Transverse colon (tissue), 4 donors: ENCODE data around the gene AGO1. TPM values are rescaled to one million over a fixed set of nuclear protein-coding genes. Genes with fewer than 3 reads are reported as not detected.
"Not testable (repeated sequence)": the region's sequence is repeated elsewhere in the genome, so short reads cannot be mapped to it uniquely, and the experiment has no call there.

ENCODE experiments used
- DNase-seq: peaks from one replicate; pipeline ENCODE4 v3.0.0-alpha.2; 2019
- H3K27ac ChIP-seq, 4 donors: fragments of 200-600 bp; sonication (generic); 2 replicates each; pipeline ENCODE4 v1.5.1; 2016 to 2018; ENCODE audit warnings: inconsistent platforms in 4 of 4
- H3K27me3 ChIP-seq: fragments of 200-600 bp; sonication (generic); 2 replicates; pipeline ENCODE4 v1.5.1; 2017; ENCODE audit warnings: inconsistent platforms
- H3K36me3 ChIP-seq, 4 donors: fragments of 200-600 bp; sonication (generic); 2 replicates each; pipeline ENCODE4 v1.5.1; 2017 to 2019; ENCODE audit warnings: inconsistent platforms in 4 of 4
- H3K4me1 ChIP-seq, 4 donors: fragments of 200-600 bp; sonication (generic); 2 replicates each; pipeline ENCODE4 v1.5.1; 2017 to 2020; ENCODE audit warnings: inconsistent platforms in 4 of 4
- H3K4me3 ChIP-seq, 4 donors: fragments of 200-600 bp; sonication (generic); 1 replicate in 1 of 4; 2 replicates in 3 of 4; pipeline versions ENCODE4 v1.5.1 to v1.6.1; 2017 to 2019; ENCODE audit warnings: inconsistent platforms in 4 of 4
- H3K9me3 ChIP-seq, 2 donors: fragments of 200-600 bp; sonication (generic); 2 replicates each; pipeline ENCODE4 v1.5.1; 2017 to 2019; ENCODE audit warnings: inconsistent platforms in 2 of 2
- CTCF ChIP-seq, 5 experiments: fragments of 200-600 bp in 3 of 5; fragments of 450-650 bp in 2 of 5; sonication (generic) in 3 of 5; IDR thresholded peaks; 1 replicate in 2 of 5; 2 replicates in 3 of 5; pipeline ENCODE4 v1.5.1; 2016 to 2017; ENCODE audit warnings: antibody characterized with exemption in 5 of 5, inconsistent platforms in 3 of 5, mild to moderate bottlenecking in 2 of 5, moderate library complexity in 1 of 5
- EP300 ChIP-seq: sonication (generic); formaldehyde crosslinking; IDR thresholded peaks from one replicate; pipeline ENCODE4 v1.6.1; 2017; ENCODE audit warnings: antibody characterized with exemption, low read depth
- POLR2A ChIP-seq: fragments of 450-650 bp; IDR thresholded peaks from one replicate; pipeline ENCODE4 v1.6.1; 2016; ENCODE audit warnings: antibody characterized with exemption, mild to moderate bottlenecking, moderate library complexity
- POLR2AphosphoS5 ChIP-seq, 3 donors: sonication (generic); formaldehyde crosslinking; IDR thresholded peaks; one replicate each; pipeline ENCODE4 v1.6.1; 2016; ENCODE audit warnings: antibody characterized with exemption in 3 of 3
- WGBS, 2 donors: methylation state at CpG; one replicate each; pipeline ENCODE4 v1.1.5; 2018; ENCODE audit warnings: low coverage in 1 of 2; 5-methylcytosine and 5-hydroxymethylcytosine counted together
- in situ Hi-C, 4 donors: fragments of 200-750 bp; cut with MboI; loops; one replicate each; pipeline versions ENCODE4 v1.15.0 to v1.15.1; 2017; ENCODE audit warnings: low sequenced_read_pairs in 3 of 4, low pct_ligation_motif_present in 1 of 4, low pct_unique_long_range_greater_than_20kb in 1 of 4
- intact Hi-C: fragments of 100-400 bp; cut with DNase I; formaldehyde crosslinking; loops from one replicate; pipeline ENCODE4 v1.15.1; 2023; ENCODE audit warnings: low total_unique reads
- total RNA-seq, 4 donors: library from RNA; depleted of rRNA; stranded (reverse); fragments of >200 nt; gene quantifications; one replicate each; pipeline ENCODE4 v1.1.0, GENCODE V29; 2016

AGO1 gene
- total RNA-seq, 4 donors from 2014 or later = 20.6 to 40.2 (median 24.0) TPM

GRCh38 chr1:35959304-35959703 is 76.3 kb downstream of the AGO1 start:
- H3K4me3 ChIP-seq = no peak overlapping the region
- no peak for DNase-seq
- no peak overlapping the region for H3K27ac ChIP-seq
- WGBS, 2 donors = 66 to 69% methylated on average over 3 of the region's 3 CpGs
- H3K4me1 ChIP-seq = peaks cover 0 to 14% (median 4%) of the 10 kb centered on the region in 4 donors
- TF ChIP-seq POLR2A (no peak), EP300 (no peak), CTCF (IDR thresholded peaks at IDR 0.05) (no peak), POLR2AphosphoS5 (IDR thresholded peaks at IDR 0.05) (no peak)
- intact Hi-C loops (no loop called here), in situ Hi-C loops (no loop called here)
- H3K9me3 ChIP-seq = no peaks in the 10 kb centered on the region
- no peaks in the 10 kb centered on the region for H3K36me3 ChIP-seq
- no peaks in the 10 kb centered on the region for H3K27me3 ChIP-seq

- no peak overlapping the region for H3K27ac ChIP-seq
- TF ChIP-seq POLR2A (no peak), EP300 (no peak), POLR2AphosphoS5 (IDR thresholded peaks at IDR 0.05) (no peak)
- peaks cover 0 to 14% (median 4%) of the 10 kb centered on the region in 4 donors for H3K4me1 ChIP-seq
- H3K27me3 ChIP-seq = no peaks in the 10 kb centered on the region
- peaks cover 0 to 4% (median 0%) of the 10 kb centered on the region in 4 donors for H3K36me3 ChIP-seq
- H3K4me3 ChIP-seq = no peak overlapping the region
- no peak for DNase-seq
- 92 to 100% methylated on average over 2 of the region's 2 CpGs for WGBS, 2 donors
- in situ Hi-C loops = no loop called here
- H3K9me3 ChIP-seq = no peaks in the 10 kb centered on the region
- intact Hi-C loops = no loop called here
These were observed 79.9 kb downstream of the AGO1 start for GRCh38 chr1:35962952-35963351.

- H3K27ac ChIP-seq, H3K9me3 ChIP-seq, H3K4me1 ChIP-seq, H3K27me3 ChIP-seq, H3K4me3 ChIP-seq, in situ Hi-C loops, DNase-seq, intact Hi-C loops, H3K36me3 ChIP-seq: not testable (repeated sequence)
- 75 to 100% methylated on average over 1 of the region's 1 CpG for WGBS, 2 donors
These were observed 81.3 kb downstream of the AGO1 start for GRCh38 chr1:35964277-35964676.

GRCh38 chr1:35968396-35968795 is 85.4 kb downstream of the AGO1 start:
- H3K4me1 ChIP-seq = no peaks in the 10 kb centered on the region
- DNase-seq = no peak
- TF ChIP-seq POLR2A (no peak), POLR2AphosphoS5 (IDR thresholded peaks at IDR 0.05) (no peak)
- H3K36me3 ChIP-seq = peaks cover 0 to 20% (median 5%) of the 10 kb centered on the region in 4 donors
- no peak overlapping the region for H3K27ac ChIP-seq
- H3K27me3 ChIP-seq = no peaks in the 10 kb centered on the region
- H3K4me3 ChIP-seq = no peak overlapping the region
- intact Hi-C loops (no loop called here), in situ Hi-C loops (no loop called here)
- H3K9me3 ChIP-seq = no peaks in the 10 kb centered on the region
- WGBS, 2 donors = 100% methylated on average over 1 of the region's 1 CpG

GRCh38 chr1:35971601-35972000 is 88.6 kb downstream of the AGO1 start:
- Histone ChIP-seq H3K9me3 (no peaks in the 10 kb centered on the region), H3K4me1 (no peaks in the 10 kb centered on the region)
- no peak for DNase-seq

GRCh38 chr1:35972631-35973030 is 89.6 kb downstream of the AGO1 start:
- WGBS, 2 donors = 92 to 94% methylated on average over 2 to 3 of the region's 3 CpGs

More at GRCh38 chr1:35971601-35972000, 88.6 kb downstream of the AGO1 start:
- no peaks in the 10 kb centered on the region for H3K27me3 ChIP-seq
- H3K4me3 ChIP-seq = no peak overlapping the region
- in situ Hi-C loops (no loop called here), intact Hi-C loops (no loop called here)
- no peak overlapping the region for H3K27ac ChIP-seq
- 93 to 94% methylated on average over 2 of the region's 2 CpGs for WGBS, 2 donors
- TF ChIP-seq POLR2A = no peak
- TF ChIP-seq POLR2AphosphoS5 (IDR thresholded peaks at IDR 0.05) = no peak
- no peak for TF ChIP-seq EP300
- no peak for TF ChIP-seq CTCF (IDR thresholded peaks at IDR 0.05)
- peaks cover 0 to 38% (median 7%) of the 10 kb centered on the region in 4 donors for H3K36me3 ChIP-seq

More at GRCh38 chr1:35972631-35973030, 89.6 kb downstream of the AGO1 start:
- H3K4me1 ChIP-seq, H3K27me3 ChIP-seq, intact Hi-C loops, in situ Hi-C loops, H3K9me3 ChIP-seq, DNase-seq, H3K4me3 ChIP-seq, H3K27ac ChIP-seq: not testable (repeated sequence)
- H3K36me3 ChIP-seq = peaks cover 0 to 38% (median 7%) of the 10 kb centered on the region in 4 donors
